Measurements from ENCODE around the gene EIF3A. TPM values are rescaled to one million over a fixed set of nuclear protein-coding genes. Genes with fewer than 3 reads are reported as not detected.

Gene EIF3A
- total RNA-seq, 4 donors from 2014 or later: 124 to 149 (median 136) TPM

GRCh38 chr10:119090026-119090795, 9.6 kb upstream of the EIF3A start:
- H3K9me3 ChIP-seq: no peaks in the 10 kb centered on the region
- H3K4me3 ChIP-seq: no peak overlapping the region
- H3K27me3 ChIP-seq: no peaks in the 10 kb centered on the region
- H3K4me1 ChIP-seq: no peaks in the 10 kb centered on the region
- no peak for ATAC-seq
- TF ChIP-seq POLR2AphosphoS5 (IDR thresholded peaks at IDR 0.05): no peak
- no peak for TF ChIP-seq EP300 (IDR thresholded peaks at IDR 0.05)
- no peak for TF ChIP-seq POLR2A (IDR thresholded peaks at IDR 0.05)
- no peaks in the 10 kb centered on the region for H3K36me3 ChIP-seq
- 72 to 81% methylated on average over 7 to 8 of the region's 13 CpGs for WGBS, 2 donors (ENCODE audit: low coverage in 1 of 2)
- H3K27ac ChIP-seq: no peak overlapping the region

- 40 to 66% methylated on average over 3 to 4 of the region's 4 CpGs for WGBS, 2 donors (ENCODE audit: low coverage in 1 of 2)
- Histone ChIP-seq H3K4me1 (no peaks in the 10 kb centered on the region), H3K27ac (no peak overlapping the region), H3K9me3 (no peaks in the 10 kb centered on the region), H3K27me3 (no peaks in the 10 kb centered on the region), H3K36me3 (no peaks in the 10 kb centered on the region), H3K4me3 (no peak overlapping the region)
- TF ChIP-seq POLR2AphosphoS5 (IDR thresholded peaks at IDR 0.05) (no peak), CTCF (IDR thresholded peaks at IDR 0.05) (no peak), POLR2A (IDR thresholded peaks at IDR 0.05) (no peak), EP300 (IDR thresholded peaks at IDR 0.05) (no peak)
- no peak for ATAC-seq
Measured at GRCh38 chr10:119087271-119087882, 6.8 kb upstream of the EIF3A start.

- H3K4me3 ChIP-seq: no peak overlapping the region
- no peaks in the 10 kb centered on the region for H3K36me3 ChIP-seq
- no peak for TF ChIP-seq CTCF (IDR thresholded peaks at IDR 0.05)
- TF ChIP-seq POLR2AphosphoS5 (IDR thresholded peaks at IDR 0.05): no peak
- no peak for TF ChIP-seq EP300 (IDR thresholded peaks at IDR 0.05)
- no peak for TF ChIP-seq POLR2A (IDR thresholded peaks at IDR 0.05)
- H3K4me1 ChIP-seq: peaks cover 0 to 9% (median 0%) of the 10 kb centered on the region in 3 donors
- WGBS, 2 donors (ENCODE audit: low coverage in 1 of 2): 83 to 86% methylated on average over 1 to 7 of the region's 11 CpGs
- H3K27me3 ChIP-seq: no peaks in the 10 kb centered on the region
- ATAC-seq: no peak
- no peak overlapping the region for H3K27ac ChIP-seq
- H3K9me3 ChIP-seq: no peaks in the 10 kb centered on the region
Measured at GRCh38 chr10:119084896-119085295, 4.3 kb upstream of the EIF3A start.

- Histone ChIP-seq H3K36me3 (no peaks in the 10 kb centered on the region), H3K9me3 (no peaks in the 10 kb centered on the region), H3K27ac (peak overlapping the region; percentile 89 to 99 (median 96)), H3K4me1 (peaks cover 0 to 52% (median 0%) of the 10 kb centered on the region in 3 donors), H3K27me3 (no peaks in the 10 kb centered on the region), H3K4me3 (peak overlapping the region; percentile 82)
- TF ChIP-seq POLR2AphosphoS5 (IDR thresholded peaks at IDR 0.05) (peak; percentile 51), POLR2A (IDR thresholded peaks at IDR 0.05) (peak in 1 of 2 donors; percentile 9), CTCF (IDR thresholded peaks at IDR 0.05) (no peak), EP300 (IDR thresholded peaks at IDR 0.05) (no peak)
- ATAC-seq: peak; percentile 80
- 0 to 1% methylated on average over 10 to 17 of the region's 48 CpGs for WGBS, 2 donors (ENCODE audit: low coverage in 1 of 2)
Measured at GRCh38 chr10:119079599-119080520, 757 bp downstream of the EIF3A start.
